ENCODE results near the gene ARFIP1.

GRCh38 chr4:152892974-152893373 is 113.2 kb downstream of the ARFIP1 start:
- TF ChIP-seq, protein P1, sequence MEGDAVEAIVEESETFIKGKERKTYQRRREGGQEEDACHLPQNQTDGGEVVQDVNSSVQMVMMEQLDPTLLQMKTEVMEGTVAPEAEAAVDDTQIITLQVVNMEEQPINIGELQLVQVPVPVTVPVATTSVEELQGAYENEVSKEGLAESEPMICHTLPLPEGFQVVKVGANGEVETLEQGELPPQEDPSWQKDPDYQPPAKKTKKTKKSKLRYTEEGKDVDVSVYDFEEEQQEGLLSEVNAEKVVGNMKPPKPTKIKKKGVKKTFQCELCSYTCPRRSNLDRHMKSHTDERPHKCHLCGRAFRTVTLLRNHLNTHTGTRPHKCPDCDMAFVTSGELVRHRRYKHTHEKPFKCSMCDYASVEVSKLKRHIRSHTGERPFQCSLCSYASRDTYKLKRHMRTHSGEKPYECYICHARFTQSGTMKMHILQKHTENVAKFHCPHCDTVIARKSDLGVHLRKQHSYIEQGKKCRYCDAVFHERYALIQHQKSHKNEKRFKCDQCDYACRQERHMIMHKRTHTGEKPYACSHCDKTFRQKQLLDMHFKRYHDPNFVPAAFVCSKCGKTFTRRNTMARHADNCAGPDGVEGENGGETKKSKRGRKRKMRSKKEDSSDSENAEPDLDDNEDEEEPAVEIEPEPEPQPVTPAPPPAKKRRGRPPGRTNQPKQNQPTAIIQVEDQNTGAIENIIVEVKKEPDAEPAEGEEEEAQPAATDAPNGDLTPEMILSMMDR (conservative IDR thresholded peaks at IDR 0.05) = no peak
- TF ChIP-seq ZFX (IDR thresholded peaks at IDR 0.05) = no peak

All from C4-2B (cell line).